ENCODE results near the gene ACACB. TPM values are rescaled to one million over a fixed set of nuclear protein-coding genes. Genes with fewer than 3 reads are reported as not detected.
A peak's percentile ranks its signal among the peaks of the same experiment; 100 is the strongest.

ACACB gene
- polyA plus RNA-seq, 2 of the 4 experiments (the other 2 are of a cell fraction) = 6.8 to 7.6 TPM

DNA sequence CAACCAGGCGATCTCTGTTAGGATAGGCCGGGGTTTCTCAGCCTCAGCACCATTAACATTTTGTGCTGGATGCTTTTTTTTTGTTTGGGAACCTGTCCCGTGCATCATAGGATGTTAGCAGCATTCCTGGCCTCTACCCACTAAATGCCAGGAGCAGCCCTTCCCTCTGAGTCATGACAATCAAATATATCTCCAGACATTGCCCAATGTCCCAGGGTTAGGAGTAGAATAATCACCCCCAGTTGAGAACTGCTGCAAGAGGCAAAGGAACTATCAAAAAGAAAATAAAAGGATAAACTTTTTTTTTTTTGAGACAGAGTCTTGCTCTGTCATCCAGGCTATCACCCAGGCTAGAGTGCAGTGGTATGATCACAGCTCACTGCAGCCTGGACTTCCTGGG lies 76.0 kb downstream of the ACACB start:
- H3K27ac ChIP-seq = peak overlapping the region; percentile 84 to 89
- DNase-seq (ENCODE audit: low read depth in 1 of 2, low spot score in 1 of 2) = peak; percentile 90 to 91
- H3K4me3 ChIP-seq = no peak overlapping the region

More for the DNA sequence above, 76.0 kb downstream of the ACACB start:
- Histone ChIP-seq H3K4me1 (peaks cover 47% of the 10 kb centered on the region), H3K9me3 (no peaks in the 10 kb centered on the region), H3K4me2 (peak overlapping the region; percentile 73)
- ChIA-PET CTCF (interaction anchor here (2.2 kb wide), 1 partner anchor 13 kb away, joined by 5 read pairs; no protein-coding TSS in a partner anchor), POLR2A (no interaction called here)
- ATAC-seq = peak; percentile 94 to 97
- TF ChIP-seq EP300 (IDR thresholded peaks at IDR 0.05) (peak; percentile 27 to 65; a peak in 3 of 5 replicates), GATA3 (IDR thresholded peaks at IDR 0.05; ENCODE audit: borderline replicate concordance) (peak; percentile 70), JUNB (IDR thresholded peaks at IDR 0.05) (peak; percentile 68; the same call in 1 of the 2 replicates), HOXB5 (CRISPR knock-in tag; IDR thresholded peaks at IDR 0.05) (0 out of 2 replicates have a peak, but pooled peaks have one; percentile 33), FOSL2 (IDR thresholded peaks at IDR 0.05) (peak; percentile 83), FOSL2 (CRISPR knock-in tag; IDR thresholded peaks at IDR 0.05) (peak; percentile 93), BCL3 (IDR thresholded peaks at IDR 0.05) (peak; percentile 59; the same call in 1 of the 3 replicates), RAD21 (conservative IDR thresholded peaks at IDR 0.05 in 1 of 2, IDR thresholded peaks at IDR 0.05 in 1 of 2) (0 out of 5 replicates have a peak, but pooled peaks have one; percentile 7 to 21), CTCF (IDR thresholded peaks at IDR 0.05) (no peak), HDAC2 (IDR thresholded peaks at IDR 0.05) (no peak), USF2 (IDR thresholded peaks at IDR 0.05) (no peak), FOXS1 (CRISPR knock-in tag; IDR thresholded peaks at IDR 0.05) (no peak), HOXB13 (CRISPR knock-in tag; IDR thresholded peaks at IDR 0.05; ENCODE audit: low read depth) (no peak), MAX (IDR thresholded peaks at IDR 0.05) (peak; percentile 62), JUN (IDR thresholded peaks at IDR 0.05) (peak in 1 of 2 experiments; percentile 62; a peak in 1 of 5 replicates), HEYL (CRISPR knock-in tag; IDR thresholded peaks at IDR 0.05) (no peak), EHMT2 (IDR thresholded peaks at IDR 0.05; ENCODE audit: low read depth) (no peak), NR3C1 (IDR thresholded peaks at IDR 0.05) (no peak), TP53 (CRISPR knock-in tag; IDR thresholded peaks at IDR 0.05) (no peak), ZNF302 (CRISPR knock-in tag; IDR thresholded peaks at IDR 0.05) (no peak), ZSCAN20 (CRISPR knock-in tag; IDR thresholded peaks at IDR 0.05) (no peak), FOSB (CRISPR knock-in tag; IDR thresholded peaks at IDR 0.05) (peak; percentile 44; the same call in 1 of the 2 replicates), CEBPB (IDR thresholded peaks at IDR 0.05) (peak; percentile 90 to 98), KDM1A (IDR thresholded peaks at IDR 0.05; ENCODE audit: low read depth) (no peak), RARB (CRISPR knock-in tag; IDR thresholded peaks at IDR 0.05) (no peak), ELK1 (IDR thresholded peaks at IDR 0.05; ENCODE audit: low read depth, low read length) (no peak), CHD4 (IDR thresholded peaks at IDR 0.05; ENCODE audit: borderline replicate concordance) (no peak)
- TF ChIP-seq, protein P1, sequence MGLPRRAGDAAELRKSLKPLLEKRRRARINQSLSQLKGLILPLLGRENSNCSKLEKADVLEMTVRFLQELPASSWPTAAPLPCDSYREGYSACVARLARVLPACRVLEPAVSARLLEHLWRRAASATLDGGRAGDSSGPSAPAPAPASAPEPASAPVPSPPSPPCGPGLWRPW (IDR thresholded peaks at IDR 0.05) = peak; percentile 43; the same call in 1 of the 2 replicates
- TF ChIP-seq, protein P2, sequence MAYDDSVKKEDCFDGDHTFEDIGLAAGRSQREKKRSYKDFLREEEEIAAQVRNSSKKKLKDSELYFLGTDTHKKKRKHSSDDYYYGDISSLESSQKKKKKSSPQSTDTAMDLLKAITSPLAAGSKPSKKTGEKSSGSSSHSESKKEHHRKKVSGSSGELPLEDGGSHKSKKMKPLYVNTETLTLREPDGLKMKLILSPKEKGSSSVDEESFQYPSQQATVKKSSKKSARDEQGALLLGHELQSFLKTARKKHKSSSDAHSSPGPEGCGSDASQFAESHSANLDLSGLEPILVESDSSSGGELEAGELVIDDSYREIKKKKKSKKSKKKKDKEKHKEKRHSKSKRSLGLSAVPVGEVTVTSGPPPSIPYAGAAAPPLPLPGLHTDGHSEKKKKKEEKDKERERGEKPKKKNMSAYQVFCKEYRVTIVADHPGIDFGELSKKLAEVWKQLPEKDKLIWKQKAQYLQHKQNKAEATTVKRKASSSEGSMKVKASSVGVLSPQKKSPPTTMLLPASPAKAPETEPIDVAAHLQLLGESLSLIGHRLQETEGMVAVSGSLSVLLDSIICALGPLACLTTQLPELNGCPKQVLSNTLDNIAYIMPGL (CRISPR knock-in tag; IDR thresholded peaks at IDR 0.05; ENCODE audit: borderline replicate concordance) = no peak
- peak; percentile 59 for FAIRE-seq
- WGBS (ENCODE audit: missing lambda C conversion rate) = 3% methylated on average over 3 of the region's 3 CpGs
